ENCODE data around the gene BACE1. TPM values are rescaled to one million over a fixed set of nuclear protein-coding genes. Genes with fewer than 3 reads are reported as not detected.
A peak's percentile ranks its signal among the peaks of the same experiment; 100 is the strongest.

Gene BACE1
- total RNA-seq, 1 donor from 2014 or later, result 27.3 TPM

- DNase-seq (ENCODE audit: low read depth), result no peak
Measured at GRCh38 chr11:117309310-117309709, 6.7 kb downstream of the BACE1 start.

GRCh38 chr11:117305145-117305544, 10.9 kb downstream of the BACE1 start:
- DNase-seq (ENCODE audit: low read depth), result no peak

GRCh38 chr11:117303646-117304315, 12.3 kb downstream of the BACE1 start:
- no peak for DNase-seq (ENCODE audit: low read depth)

GRCh38 chr11:117303101-117303500, 13.0 kb downstream of the BACE1 start:
- DNase-seq (ENCODE audit: low read depth), result no peak

GRCh38 chr11:117302228-117302627, 13.8 kb downstream of the BACE1 start:
- DNase-seq (ENCODE audit: low read depth), result no peak

GRCh38 chr11:117300773-117301172, 15.3 kb downstream of the BACE1 start:
- peak; percentile 14 for DNase-seq (ENCODE audit: low read depth)

- peak; percentile 48 for DNase-seq (ENCODE audit: low read depth)
Measured at GRCh38 chr11:117300283-117300663, 15.8 kb downstream of the BACE1 start.

GRCh38 chr11:117299351-117300282, 16.4 kb downstream of the BACE1 start:
- DNase-seq (ENCODE audit: low read depth), result peak; percentile 31

- no peak for DNase-seq (ENCODE audit: low read depth)
Measured at GRCh38 chr11:117298195-117298594, 17.9 kb downstream of the BACE1 start.

- no peak for DNase-seq (ENCODE audit: low read depth)
Measured at GRCh38 chr11:117296881-117297280, 19.2 kb downstream of the BACE1 start.

- no peak for DNase-seq (ENCODE audit: low read depth)
Measured at GRCh38 chr11:117295438-117296137, 20.5 kb downstream of the BACE1 start.

GRCh38 chr11:117292616-117293015, 23.4 kb downstream of the BACE1 start:
- no peak for DNase-seq (ENCODE audit: low read depth)

- no peak for DNase-seq (ENCODE audit: low read depth)
Measured at GRCh38 chr11:117290809-117291396, 25.2 kb downstream of the BACE1 start, which contains the start of gene BACE1-AS. Gene BACE1-AS, plus strand, starts transcription at chr11:117291346.

- DNase-seq (ENCODE audit: low read depth), result no peak
Measured at GRCh38 chr11:117289795-117290194, 26.3 kb downstream of the BACE1 start.

GRCh38 chr11:117287668-117288067, 28.4 kb downstream of the BACE1 start:
- no peak for DNase-seq (ENCODE audit: low read depth)

GRCh38 chr11:117286588-117286987, 29.5 kb downstream of the BACE1 start:
- DNase-seq (ENCODE audit: low read depth), result no peak

GRCh38 chr11:117284053-117284452, 32.0 kb downstream of the BACE1 start:
- DNase-seq (ENCODE audit: low read depth), result no peak

GRCh38 chr11:117282956-117283355, 33.1 kb downstream of the BACE1 start:
- no peak for DNase-seq (ENCODE audit: low read depth)

GRCh38 chr11:117281869-117282268, 34.2 kb downstream of the BACE1 start:
- no peak for DNase-seq (ENCODE audit: low read depth)

- peak; percentile 90 for DNase-seq (ENCODE audit: low read depth)
Measured at GRCh38 chr11:117281159-117281558, 34.9 kb downstream of the BACE1 start.

- no peak for DNase-seq (ENCODE audit: low read depth)
Measured at GRCh38 chr11:117279711-117280376, 36.2 kb downstream of the BACE1 start.
